T47D (cell line): ENCODE results near the gene CLCNKA.
A peak's percentile ranks its signal among the peaks of the same experiment; 100 is the strongest.

Source experiments
- DNase-seq, 2 experiments: peaks; one replicate each; pipeline versions ENCODE4 v3.0.0 to v3.0.0-alpha.2; 2011 to 2012; ENCODE audit warnings: low read depth in 1 of 2, low spot score in 1 of 2
- JUND ChIP-seq: IDR thresholded peaks from 2 replicates; pipeline ENCODE4 v1.6.1; 2012; ENCODE audit warnings: low read depth
- in situ Hi-C: cut with HindIII; loops from 2 replicates; pipeline ENCODE4 v1.10.0; 2016; ENCODE audit warnings: low sequenced_read_pairs, low pct_unique_long_range_greater_than_20kb

CLCNKA gene

DNA sequence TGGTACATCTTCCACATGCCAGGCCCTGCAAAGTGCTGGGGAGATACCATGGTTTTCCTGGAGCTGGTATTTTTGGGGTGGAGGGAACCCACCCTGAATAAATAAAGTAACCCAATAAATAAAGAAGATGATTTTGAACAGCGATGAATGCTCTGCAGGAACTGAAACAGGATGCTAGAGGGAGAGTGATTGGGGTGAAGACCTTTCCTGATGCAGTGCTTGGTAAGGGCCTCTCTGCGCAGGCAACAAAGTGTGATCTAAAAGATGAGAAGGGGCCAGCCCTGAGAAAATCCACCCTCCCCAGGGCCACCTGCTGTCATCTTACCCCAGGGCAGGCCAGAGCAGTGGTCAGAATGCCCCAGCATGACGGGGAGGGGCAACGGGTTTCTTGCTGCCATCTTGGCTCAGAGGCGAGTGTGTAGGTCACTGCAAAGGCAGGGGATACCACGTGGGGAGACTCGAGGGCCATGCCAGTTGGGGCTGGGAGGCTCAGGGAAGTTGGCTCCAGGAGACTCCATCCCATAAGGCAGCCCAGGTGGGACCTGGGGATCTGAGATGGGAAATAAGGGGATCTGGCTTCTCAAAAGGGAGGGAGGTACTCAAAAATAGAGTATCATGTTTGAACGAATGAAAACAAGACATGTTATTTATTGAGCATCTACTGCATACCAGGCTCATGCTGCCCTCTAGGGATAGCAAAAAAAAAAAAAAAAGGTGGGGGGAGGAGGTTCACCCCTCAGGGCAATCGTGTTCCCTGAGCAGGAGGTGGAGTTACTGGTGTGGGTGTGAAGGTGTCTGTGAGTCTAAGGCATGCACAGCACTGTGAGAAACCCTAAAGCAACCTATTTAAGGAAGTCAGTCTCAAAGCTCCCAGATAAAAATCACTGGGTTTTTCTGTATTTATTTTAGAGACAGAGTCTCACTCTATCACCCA, 15.0 kb upstream of the CLCNKA start:
- no peak for TF ChIP-seq JUND
- in situ Hi-C loops = no loop called here
- peak in 1 of 2 experiments; percentile 81 for DNase-seq

DNA sequence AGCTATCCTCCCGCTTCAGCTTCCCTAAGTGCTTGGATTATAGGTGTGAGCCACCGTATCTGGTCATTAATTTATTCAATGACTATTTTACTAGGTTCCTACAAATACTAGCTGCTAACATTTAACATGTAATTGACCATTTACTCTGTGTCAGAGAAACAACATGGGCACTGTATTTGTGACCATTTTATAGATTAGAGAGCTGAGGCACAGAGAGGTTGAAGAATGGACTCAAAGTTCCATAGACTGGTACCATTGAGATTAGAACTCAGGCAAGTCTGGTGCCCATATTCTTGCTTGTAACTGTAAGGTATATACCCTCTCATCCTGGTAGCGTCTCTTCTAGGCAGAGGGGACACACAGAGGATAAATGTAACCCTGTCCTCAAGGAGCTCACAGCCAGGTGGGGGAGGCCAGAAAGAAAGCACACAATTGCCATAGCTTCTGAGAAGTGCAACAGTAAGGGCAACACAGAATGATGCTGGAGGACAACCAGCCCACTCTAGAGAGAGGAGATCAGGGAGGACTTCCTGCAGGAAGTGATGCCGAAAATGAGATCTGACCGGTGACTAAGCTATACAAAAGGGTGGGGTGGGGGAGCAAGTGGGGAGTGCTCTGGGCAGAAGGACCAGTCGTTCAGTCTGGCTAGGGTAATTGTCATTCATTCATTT, 14.0 kb upstream of the CLCNKA start:
- DNase-seq = no peak
- no peak for TF ChIP-seq JUND
- in situ Hi-C loops = no loop called here

GRCh38 chr1:16009030-16009460, 12.8 kb upstream of the CLCNKA start:
- peak; percentile 49 to 75 for DNase-seq
- in situ Hi-C loops = no loop called here
- no peak for TF ChIP-seq JUND

GRCh38 chr1:16009678-16010077, 12.2 kb upstream of the CLCNKA start:
- no peak for TF ChIP-seq JUND
- in situ Hi-C loops = no loop called here
- DNase-seq = no peak

- TF ChIP-seq JUND = no peak
- DNase-seq = no peak
- in situ Hi-C loops = no loop called here
Observed at GRCh38 chr1:16010837-16011236, 11.0 kb upstream of the CLCNKA start.

DNA sequence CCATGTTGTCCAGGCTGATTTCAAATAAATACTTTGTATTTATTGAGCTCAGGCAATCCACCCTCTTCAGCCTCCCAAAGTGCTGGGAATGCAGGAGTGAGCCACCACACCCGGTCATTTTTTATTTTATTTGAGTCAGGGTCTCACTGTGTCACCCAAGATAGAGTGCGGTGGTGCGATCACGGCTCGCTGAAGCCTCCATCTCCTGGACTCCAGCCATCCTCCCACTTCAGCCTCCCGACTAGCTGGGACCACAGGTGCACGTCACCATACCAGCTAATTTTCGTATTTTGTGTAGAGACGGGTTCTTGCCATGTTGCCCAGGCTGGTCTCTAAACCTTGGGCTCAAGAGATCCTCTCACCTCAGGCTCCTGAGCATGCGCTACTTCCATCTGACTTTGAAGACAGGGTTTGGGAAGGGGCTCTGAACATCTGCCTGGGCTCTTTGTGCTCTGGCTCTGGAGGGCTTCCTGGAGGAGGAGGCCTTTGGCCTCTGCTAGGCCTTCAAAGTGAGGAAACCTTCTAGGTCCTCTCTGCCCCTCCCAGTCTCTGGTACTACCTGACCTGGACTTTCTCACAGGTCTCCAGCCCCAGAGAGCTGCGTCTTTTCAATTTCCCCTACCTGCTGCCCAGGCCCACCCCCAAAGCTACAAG, 9.8 kb upstream of the CLCNKA start:
- no peak for DNase-seq
- TF ChIP-seq JUND = no peak
- in situ Hi-C loops = no loop called here

GRCh38 chr1:16012590-16013219, 9.1 kb upstream of the CLCNKA start:
- TF ChIP-seq JUND = no peak
- peak in 1 of 2 experiments; percentile 72 for DNase-seq
- in situ Hi-C loops = no loop called here

GRCh38 chr1:16013220-16013907, 8.5 kb upstream of the CLCNKA start:
- in situ Hi-C loops = no loop called here
- no peak for TF ChIP-seq JUND
- DNase-seq = no peak

DNA sequence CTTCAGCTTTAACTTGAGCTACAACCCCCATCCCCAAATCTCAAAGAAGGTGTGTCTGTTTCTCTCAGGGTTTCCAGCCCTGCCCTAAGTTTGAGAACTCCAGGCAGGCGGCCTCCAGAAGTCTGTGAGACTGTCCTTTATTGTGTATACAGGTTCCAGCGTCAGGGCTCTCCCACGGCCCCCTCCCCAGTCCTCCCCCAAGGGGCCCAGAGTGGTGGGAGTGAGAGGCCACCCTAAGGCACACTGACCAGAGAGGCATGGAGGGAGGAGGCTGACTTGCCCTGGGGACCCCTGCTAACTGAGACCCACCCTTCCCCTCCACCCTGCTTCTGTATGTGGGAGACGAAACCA, 8.0 kb upstream of the CLCNKA start:
- TF ChIP-seq JUND = no peak
- in situ Hi-C loops = no loop called here
- no peak for DNase-seq

DNA sequence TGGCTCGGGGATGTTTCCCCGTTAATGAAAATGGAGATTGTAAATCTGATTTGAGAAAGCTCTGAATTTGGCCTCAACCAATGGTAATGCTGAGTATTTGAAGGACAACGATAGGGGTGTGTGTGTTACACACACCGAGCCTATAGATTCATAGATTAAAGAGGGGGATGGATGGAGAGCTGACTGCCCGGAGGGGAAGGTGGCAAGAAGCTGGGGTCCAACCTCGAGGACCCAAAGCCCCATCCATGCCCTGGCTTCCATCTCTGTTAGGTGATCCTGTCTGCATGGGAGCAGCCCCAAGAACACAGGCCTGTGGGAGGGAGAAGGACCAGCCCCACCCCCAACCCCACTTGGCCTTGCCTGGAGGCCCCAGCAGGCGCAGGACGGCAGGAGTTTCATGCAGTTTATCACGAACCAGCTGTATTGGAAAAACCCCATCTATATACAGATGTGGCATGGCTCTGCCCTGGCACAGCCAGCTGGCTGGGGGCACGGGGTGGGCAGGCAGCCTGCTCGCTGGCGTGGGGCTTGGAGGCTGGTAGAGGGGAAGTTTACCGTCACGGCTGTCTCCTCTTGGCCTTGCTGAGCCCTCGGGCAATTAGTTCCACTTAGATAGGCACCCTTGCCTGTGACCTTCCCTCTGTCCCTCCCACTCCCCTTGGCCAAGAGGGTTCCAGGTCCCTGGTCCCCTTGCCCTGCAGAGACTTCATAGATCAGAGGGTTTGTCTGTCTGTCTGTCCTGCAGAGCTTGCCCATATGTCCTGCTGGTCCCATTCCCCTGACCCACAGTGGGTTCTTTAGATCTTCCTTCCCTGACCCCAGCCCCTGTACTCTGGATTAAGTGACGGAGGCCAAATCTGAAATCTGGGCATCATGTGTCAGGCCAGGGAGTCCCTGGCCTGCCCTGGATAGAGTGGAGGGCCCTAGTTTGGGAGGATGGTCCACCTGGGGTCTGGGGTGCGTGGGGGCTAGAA, 7.0 kb upstream of the CLCNKA start:
- no peak for TF ChIP-seq JUND
- DNase-seq = no peak
- in situ Hi-C loops = no loop called here

DNA sequence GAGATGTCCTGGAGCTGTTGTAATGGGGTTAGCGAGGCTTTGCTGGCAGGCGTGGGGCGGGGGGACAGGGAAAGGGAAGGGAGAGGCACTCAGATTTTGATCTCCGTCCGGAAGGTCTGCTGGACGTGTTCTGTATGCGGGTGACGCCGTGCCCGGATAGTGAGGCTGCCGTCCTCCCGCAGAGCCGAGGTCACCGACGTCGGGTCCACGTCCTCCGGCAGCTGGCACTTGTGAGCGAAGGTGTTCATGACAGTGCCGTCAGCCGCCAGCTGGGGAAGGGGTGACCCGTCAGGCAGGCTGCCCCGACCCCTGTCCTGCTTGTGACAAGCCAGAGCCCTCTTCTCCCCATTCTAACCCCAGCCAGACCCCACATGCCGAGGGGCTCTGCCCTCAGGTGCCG, 6.3 kb upstream of the CLCNKA start:
- in situ Hi-C loops = no loop called here
- TF ChIP-seq JUND = no peak

More for the DNA sequence above, 6.3 kb upstream of the CLCNKA start:
- no peak for DNase-seq
